Esophagus (tissue), 2 donors: ENCODE results near the gene RNF144A. TPM values are rescaled to one million over a fixed set of nuclear protein-coding genes. Genes with fewer than 3 reads are reported as not detected.

Source experiments
- H3K27ac ChIP-seq, 2 donors: one replicate each; pipeline ENCODE4 v1.5.1; 2013; ENCODE audit warnings: low read depth in 2 of 2, mild to moderate bottlenecking in 2 of 2, inconsistent platforms in 1 of 2, low read length in 1 of 2, moderate library complexity in 1 of 2
- H3K27me3 ChIP-seq, 2 donors: one replicate each; pipeline ENCODE4 v1.6.1; 2013; ENCODE audit warnings: low read length in 2 of 2, control low read depth in 1 of 2, mild to moderate bottlenecking in 1 of 2; ENCODE audit not compliant: insufficient read depth in 2 of 2, control insufficient read depth in 1 of 2
- H3K36me3 ChIP-seq, 2 donors: one replicate each; pipeline ENCODE4 v1.6.1; 2013; ENCODE audit warnings: low read length in 1 of 2; ENCODE audit not compliant: control insufficient read depth in 2 of 2, insufficient read depth in 2 of 2
- H3K4me1 ChIP-seq, 2 donors: one replicate each; pipeline ENCODE4 v1.6.1; 2013; ENCODE audit warnings: low read length in 1 of 2; ENCODE audit not compliant: control insufficient read depth in 2 of 2, insufficient read depth in 2 of 2
- H3K4me3 ChIP-seq, 2 donors: one replicate each; pipeline ENCODE4 v1.5.1; 2013; ENCODE audit warnings: low read length in 2 of 2, mild to moderate bottlenecking in 2 of 2, low read depth in 1 of 2, moderate library complexity in 1 of 2
- H3K9me3 ChIP-seq, 2 donors: one replicate each; pipeline ENCODE4 v1.6.1; 2013; ENCODE audit warnings: mild to moderate bottlenecking in 2 of 2, low read depth in 1 of 2, low read length in 1 of 2, moderate library complexity in 1 of 2; ENCODE audit not compliant: control insufficient read depth in 2 of 2, insufficient read depth in 1 of 2
- WGBS, 2 donors: extraction: QIAGEN DNeasy Blood & Tissue Kit; methylation state at CpG; one replicate each; pipeline ENCODE4 v1.1.7; 2013; 5-methylcytosine and 5-hydroxymethylcytosine counted together
- polyA plus RNA-seq, 2 donors: library from polyadenylated mRNA; stranded (reverse); fragments of 200-250 nt; gene quantifications; one replicate each; pipeline ENCODE4 v1.2.3, GENCODE V29; 2013
- donor health status: healthy with polysubstance abuse.
- donor health status: Bipolar disorder and iron deficiency.

RNF144A gene
- polyA plus RNA-seq, 2 donors = 2.0 to 2.4 TPM

DNA sequence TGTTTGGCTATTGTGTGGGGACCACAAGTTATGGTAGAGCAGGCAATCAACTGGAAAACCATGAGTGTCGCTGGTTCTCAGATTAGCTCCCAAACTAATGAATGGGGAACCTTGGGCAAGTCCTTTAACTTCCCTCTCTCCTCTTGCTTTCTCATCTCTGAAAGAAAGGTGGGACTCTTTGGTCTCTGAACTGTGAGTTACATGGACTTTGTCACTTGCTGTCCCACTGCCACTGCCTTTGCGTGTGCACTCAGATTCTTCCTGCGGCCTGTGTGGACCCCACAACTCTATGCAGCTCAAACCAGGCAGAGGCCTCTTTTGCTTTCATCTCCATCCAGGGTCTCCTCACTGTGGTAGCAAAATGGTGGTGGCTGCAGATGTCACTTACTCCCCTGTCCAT, 86.7 kb downstream of the RNF144A start:
- H3K27ac ChIP-seq = no peak overlapping the region
- WGBS, 2 donors = 96 to 97% methylated on average over 3 of the region's 3 CpGs

GRCh38 chr2:7004636-7005035, 87.4 kb downstream of the RNF144A start:
- H3K4me1 ChIP-seq = peaks cover 0 to 2% of the 10 kb centered on the region in 2 donors
- no peaks in the 10 kb centered on the region for H3K9me3 ChIP-seq
- no peak overlapping the region for H3K4me3 ChIP-seq
- H3K27me3 ChIP-seq = no peaks in the 10 kb centered on the region
- H3K36me3 ChIP-seq = no peaks in the 10 kb centered on the region
- no peak overlapping the region for H3K27ac ChIP-seq
- WGBS, 2 donors = 59 to 66% methylated on average over 4 of the region's 4 CpGs

More for the DNA sequence above, 86.7 kb downstream of the RNF144A start:
- H3K9me3 ChIP-seq = no peaks in the 10 kb centered on the region
- no peaks in the 10 kb centered on the region for H3K36me3 ChIP-seq
- no peak overlapping the region for H3K4me3 ChIP-seq
- H3K4me1 ChIP-seq = peaks cover 0 to under 1% of the 10 kb centered on the region in 2 donors
- no peaks in the 10 kb centered on the region for H3K27me3 ChIP-seq

DNA sequence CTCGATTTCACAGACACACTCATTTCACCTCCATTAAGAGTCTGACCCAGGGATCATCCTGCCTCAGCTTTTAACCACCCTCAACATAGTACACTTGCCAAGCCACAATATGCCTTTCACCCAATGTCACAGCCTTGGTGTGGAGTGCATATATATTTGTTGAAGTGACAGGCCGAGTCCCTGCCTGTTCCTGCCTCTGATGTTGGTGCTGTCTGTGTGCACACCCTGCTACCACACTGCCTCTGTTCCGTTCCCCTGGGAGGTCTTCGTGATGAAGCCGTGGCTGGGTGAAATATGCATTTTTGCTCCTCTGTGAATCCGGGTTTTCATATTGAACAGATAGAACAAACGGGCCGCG, 90.3 kb downstream of the RNF144A start:
- Histone ChIP-seq H3K27ac (no peak overlapping the region), H3K36me3 (no peaks in the 10 kb centered on the region), H3K9me3 (no peaks in the 10 kb centered on the region), H3K27me3 (no peaks in the 10 kb centered on the region), H3K4me1 (peaks cover 0 to 2% of the 10 kb centered on the region in 2 donors), H3K4me3 (no peak overlapping the region)
- WGBS, 2 donors = 73 to 86% methylated on average over 9 of the region's 9 CpGs

DNA sequence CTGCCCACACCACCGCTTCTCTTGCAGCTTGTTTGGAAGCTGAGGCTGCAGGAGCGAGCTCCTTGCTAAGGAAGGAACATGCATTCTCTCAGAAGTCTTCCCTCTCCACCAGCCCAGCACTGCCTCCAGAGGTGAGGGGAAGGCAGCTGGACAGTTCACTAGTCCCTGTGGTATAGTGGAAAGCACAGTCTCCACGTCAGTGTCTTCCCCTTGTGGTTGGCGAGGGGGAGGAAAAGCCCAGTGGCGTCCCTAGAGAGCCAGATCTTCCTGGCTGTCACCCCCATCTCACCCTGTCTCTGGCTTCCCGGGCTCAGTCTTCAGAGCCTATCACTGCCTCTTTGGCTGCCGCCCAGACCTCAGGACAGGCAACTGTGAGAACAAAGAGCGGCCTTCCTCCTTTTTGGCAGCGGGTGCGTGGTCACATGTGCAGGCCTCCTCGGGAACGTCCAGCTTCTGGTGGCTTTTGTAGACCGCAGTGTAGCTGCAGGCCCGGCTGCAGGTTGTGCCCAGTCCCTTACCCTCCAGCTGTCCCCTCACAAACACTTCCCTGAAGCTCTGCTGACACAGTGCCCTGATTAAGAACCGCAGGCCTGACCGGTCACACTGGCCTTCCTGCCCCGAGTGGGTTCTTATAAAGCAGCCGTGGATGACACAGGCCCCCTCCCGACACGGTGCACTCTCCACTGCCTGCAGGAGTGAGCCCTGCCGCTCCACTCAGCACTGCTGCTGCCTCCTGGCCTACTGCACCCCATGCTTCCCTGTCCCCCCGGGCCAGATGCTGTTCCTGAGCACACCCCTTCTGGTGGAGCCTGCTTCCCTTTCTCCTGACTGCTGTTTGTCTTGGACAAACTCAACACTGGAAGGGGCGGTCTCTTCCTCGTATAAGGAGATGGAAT, 90.9 kb downstream of the RNF144A start:
- Histone ChIP-seq H3K27ac (peak overlapping the region in 1 of 2 donors; percentile 26), H3K4me3 (no peak overlapping the region), H3K4me1 (peaks cover 0 to 2% of the 10 kb centered on the region in 2 donors), H3K36me3 (no peaks in the 10 kb centered on the region), H3K27me3 (no peaks in the 10 kb centered on the region), H3K9me3 (no peaks in the 10 kb centered on the region)
- WGBS, 2 donors = 55 to 60% methylated on average over 24 of the region's 24 CpGs

DNA sequence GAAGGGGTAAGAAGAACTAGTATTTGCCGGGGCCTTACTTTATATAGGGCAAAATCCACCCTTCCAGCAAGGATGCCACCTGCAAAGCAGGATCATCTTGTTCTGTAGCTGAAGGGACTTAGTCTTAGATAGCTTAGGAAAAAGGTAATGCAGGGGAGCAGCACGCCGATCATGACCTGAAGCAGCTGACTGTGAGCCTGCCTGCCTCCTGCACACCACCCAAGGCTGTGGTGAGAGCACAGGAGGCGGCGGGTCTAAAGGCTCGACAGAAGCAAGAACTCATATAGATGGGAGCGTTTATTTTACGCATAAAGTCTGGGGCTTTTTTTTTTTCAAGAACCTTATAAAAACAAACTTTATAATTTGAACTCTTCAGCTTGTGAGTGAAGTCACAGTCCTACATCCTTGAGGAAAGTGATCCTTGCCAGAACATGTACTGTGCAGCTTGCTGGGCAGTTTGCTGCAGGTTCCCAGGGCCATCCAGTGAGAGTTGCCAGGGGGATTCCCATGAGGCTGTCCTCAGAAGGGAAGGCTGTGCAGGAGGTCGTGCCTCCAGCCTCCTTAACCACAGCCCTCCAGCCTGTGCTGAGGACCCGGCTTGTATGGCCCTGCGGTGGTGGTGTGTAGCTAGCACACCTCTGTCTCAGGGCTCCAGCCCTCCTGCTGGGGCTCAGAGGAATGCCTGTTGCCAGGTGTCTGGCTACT, 92.1 kb downstream of the RNF144A start:
- Histone ChIP-seq H3K27me3 (no peaks in the 10 kb centered on the region), H3K36me3 (no peaks in the 10 kb centered on the region), H3K9me3 (no peaks in the 10 kb centered on the region), H3K27ac (no peak overlapping the region), H3K4me1 (peaks cover 0 to 2% of the 10 kb centered on the region in 2 donors), H3K4me3 (no peak overlapping the region)
- WGBS, 2 donors = 86 to 90% methylated on average over 11 of the region's 11 CpGs

GRCh38 chr2:7010391-7011054, 93.3 kb downstream of the RNF144A start:
- WGBS, 2 donors = 68 to 71% methylated on average over 10 of the region's 10 CpGs
- Histone ChIP-seq H3K9me3 (no peaks in the 10 kb centered on the region), H3K4me3 (no peak overlapping the region), H3K27ac (no peak overlapping the region), H3K4me1 (peaks cover 0 to 2% of the 10 kb centered on the region in 2 donors), H3K27me3 (no peaks in the 10 kb centered on the region), H3K36me3 (no peaks in the 10 kb centered on the region)

DNA sequence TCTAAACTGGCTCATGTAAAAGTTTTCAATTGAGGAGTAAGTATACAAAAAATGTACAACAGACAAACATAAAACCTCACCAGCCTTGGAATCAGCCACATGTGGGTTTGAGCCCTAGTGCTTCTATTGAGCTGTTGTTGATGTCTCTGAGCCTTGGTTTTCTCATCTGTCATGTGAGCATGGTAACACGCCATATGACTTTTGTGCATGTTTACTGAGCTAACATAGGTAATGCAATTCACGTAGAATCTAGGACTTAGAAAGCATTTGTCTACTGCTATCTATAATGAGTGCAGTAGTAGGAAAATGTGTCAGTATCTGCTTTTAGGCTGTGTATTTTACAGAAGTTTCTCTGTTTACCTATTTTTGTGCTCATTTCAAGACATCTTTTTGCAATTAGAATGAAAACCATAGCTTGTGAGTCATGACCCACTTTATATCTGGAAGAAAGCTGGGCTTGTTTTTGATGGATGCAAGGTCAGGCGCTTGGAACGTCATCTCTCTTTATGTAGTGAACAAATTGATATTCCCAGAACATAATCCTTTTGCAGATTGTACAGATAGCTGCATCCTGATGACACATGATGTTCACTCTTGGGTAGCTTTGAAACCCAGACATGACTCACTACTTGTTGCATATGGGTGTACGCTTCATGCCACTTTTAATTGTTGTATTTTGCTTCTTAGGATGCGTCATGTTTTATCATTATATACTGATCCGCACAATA, 94.3 kb downstream of the RNF144A start:
- Histone ChIP-seq H3K27ac (no peak overlapping the region), H3K4me1 (peaks cover 0 to 2% of the 10 kb centered on the region in 2 donors)

DNA sequence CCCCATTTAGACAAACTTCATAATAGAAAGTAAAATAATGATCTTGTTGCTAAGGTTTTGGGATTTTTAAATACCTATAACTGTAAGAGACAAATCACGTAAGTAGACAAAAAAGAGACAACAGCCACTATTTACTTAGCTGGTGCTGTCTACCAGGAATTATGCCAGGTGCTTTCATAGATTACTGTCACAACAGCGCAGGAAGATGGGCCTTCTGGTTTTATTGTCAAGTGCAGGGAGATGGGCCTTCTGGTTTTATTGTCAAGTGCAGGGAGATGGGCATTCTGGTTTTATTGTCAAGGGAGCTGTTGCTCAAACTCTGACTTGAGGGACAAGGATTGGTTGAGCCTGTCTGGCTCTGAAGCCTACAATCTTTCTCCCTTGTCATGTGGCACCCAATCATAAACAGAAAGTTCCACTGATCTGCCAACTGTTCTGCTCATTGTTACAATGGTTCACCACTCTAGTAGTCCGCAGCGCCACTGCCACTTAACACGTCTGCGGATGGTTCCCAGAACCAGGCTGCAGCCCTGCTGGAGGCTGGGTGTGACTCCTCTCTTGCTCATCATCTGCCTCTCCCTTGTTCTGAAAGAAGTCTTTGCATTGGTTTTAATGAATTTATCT, 95.0 kb downstream of the RNF144A start:
- peaks cover 0 to 2% of the 10 kb centered on the region in 2 donors for H3K36me3 ChIP-seq
- WGBS, 2 donors = 94 to 97% methylated on average over 6 of the region's 6 CpGs
- no peaks in the 10 kb centered on the region for H3K9me3 ChIP-seq
- peaks cover 0 to 5% of the 10 kb centered on the region in 2 donors for H3K4me1 ChIP-seq
- no peak overlapping the region for H3K4me3 ChIP-seq
- H3K27ac ChIP-seq = no peak overlapping the region
- no peaks in the 10 kb centered on the region for H3K27me3 ChIP-seq

More for the DNA sequence above, 94.3 kb downstream of the RNF144A start:
- H3K4me3 ChIP-seq = no peak overlapping the region
- H3K9me3 ChIP-seq = no peaks in the 10 kb centered on the region
- 81 to 89% methylated on average over 7 of the region's 7 CpGs for WGBS, 2 donors
- H3K36me3 ChIP-seq = no peaks in the 10 kb centered on the region
- no peaks in the 10 kb centered on the region for H3K27me3 ChIP-seq
